ENCODE results near the gene LARP6.

- no peak for TF ChIP-seq POLR2A (IDR thresholded peaks at IDR 0.05)
- TF ChIP-seq CTCF (IDR thresholded peaks at IDR 0.05) = no peak
These were observed 62.7 kb downstream of the LARP6 start for GRCh38 chr15:70791259-70791658.

All from testis (tissue), 2 donors.